Measurements from ENCODE around the gene TMPO. TPM values are rescaled to one million over a fixed set of nuclear protein-coding genes. Genes with fewer than 3 reads are reported as not detected.
A peak's percentile ranks its signal among the peaks of the same experiment; 100 is the strongest.

TMPO gene
- total and polyA plus RNA-seq, 10 of the 15 experiments (the other 5 are each of a cell fraction or from before 2014, with no cell fraction given): 79.8 to 246 (median 179) TPM

GRCh38 chr12:98530068-98530467 is 14.7 kb downstream of the TMPO start (continued):
- TF ChIP-seq MTA2 (IDR thresholded peaks at IDR 0.05; ENCODE audit: low read depth): no peak
- no peak for TF ChIP-seq SKIL (IDR thresholded peaks at IDR 0.05; ENCODE audit: low read depth, poor library complexity, severe bottlenecking)
- TF ChIP-seq CHD4 (IDR thresholded peaks at IDR 0.05): no peak
- no peak for TF ChIP-seq ASH2L (IDR thresholded peaks at IDR 0.05; ENCODE audit: borderline replicate concordance, low read depth)
- TF ChIP-seq PAX8 (IDR thresholded peaks at IDR 0.05): no peak
- no peak for TF ChIP-seq SIX5 (IDR thresholded peaks at IDR 0.05; ENCODE audit: low read depth, low read length, severe bottlenecking)

GRCh38 chr12:98532687-98533304 is 17.4 kb downstream of the TMPO start:
- ATAC-seq (peak; percentile 76), FAIRE-seq (no peak), DNase-seq (ENCODE audit: low read depth, low spot score) (no peak)
- H2AFZ ChIP-seq (ENCODE audit: control insufficient read depth, low read depth, low read length): no peak overlapping the region
- H3K4me1 ChIP-seq (ENCODE audit: control insufficient read depth, insufficient read depth, low read length): no peaks in the 10 kb centered on the region
- no peaks in the 10 kb centered on the region for H3K27me3 ChIP-seq (replicated peaks in 1 of 2; ENCODE audit: control insufficient read depth in 2 of 2, insufficient read depth in 2 of 2, low read length in 1 of 2)
- H4K20me1 ChIP-seq (ENCODE audit: control insufficient read depth, insufficient read depth): no peaks in the 10 kb centered on the region; the same call in 1 of the 2 replicates
- POLR2A ChIA-PET: interaction anchor here (1.0 to 1.3 kb wide), 3 partner anchors 11 to 61 kb away, joined by 3 read pairs; partner anchors contain the start of gene SLC25A3
- WGBS (ENCODE audit: insufficient coverage, insufficient replicate concordance, low lambda C conversion rate, missing lambda C conversion rate): 55% methylated on average over 4 of the region's 4 CpGs
- H3K4me3 ChIP-seq: no peak overlapping the region
- RAD21 ChIA-PET (ENCODE audit: unreplicated experiment): interaction anchor here (0.8 to 1.5 kb wide), 3 partner anchors 11 to 110 kb away, joined by 3 to 4 read pairs (median 4); no protein-coding TSS in a partner anchor
- BruUV-seq (replicated peaks): no TSS peak
- no peak overlapping the region for H3K4me2 ChIP-seq (ENCODE audit: control insufficient read depth, insufficient read depth)
- H3K9me3 ChIP-seq (replicated peaks; ENCODE audit: control insufficient read depth, insufficient read depth, low read length): no peaks in the 10 kb centered on the region
- no peak overlapping the region for H3K27ac ChIP-seq (ENCODE audit: control insufficient read depth, insufficient read depth)
- peaks cover 15 to 39% of the 10 kb centered on the region in 2 experiments for H3K36me3 ChIP-seq (ENCODE audit: control insufficient read depth in 2 of 2, insufficient read depth in 2 of 2, low read length in 1 of 2)
- SMC1A ChIA-PET (ENCODE audit: uncharacterized antibody, unreplicated experiment): interaction anchor here (0.5 to 1.3 kb wide), 9 partner anchors 8 to 1996 kb away, joined by 3 to 4 read pairs (median 3); no protein-coding TSS in a partner anchor
- CTCF ChIA-PET: interaction anchor here (0.6 to 6.9 kb wide), 17 partner anchors 11 to 209 kb away, joined by 3 to 76 read pairs (median 4); no protein-coding TSS in a partner anchor
- in situ Hi-C loops (cut with MboI) (no loop called here), intact Hi-C loops (cut with micrococcal nuclease; ENCODE audit: unreplicated experiment) (loop anchor here (1.0 kb wide), 1 partner anchor 41 kb away; no protein-coding TSS in a partner anchor)
- peaks cover 30% of the 10 kb centered on the region for H3K79me2 ChIP-seq (ENCODE audit: control insufficient read depth, insufficient read depth, low read length)
- no peak overlapping the region for H3K9ac ChIP-seq (ENCODE audit: control insufficient read depth, insufficient read depth, low read length)
- TF ChIP-seq MEF2A (IDR thresholded peaks at IDR 0.05; ENCODE audit: insufficient read depth, low read depth, low read length): no peak
- peak; percentile 25; the same call in 1 of the 2 replicates for TF ChIP-seq RAD21 (IDR thresholded peaks at IDR 0.05; ENCODE audit: insufficient read depth, low read depth, low read length)
- TF ChIP-seq SIX5 (IDR thresholded peaks at IDR 0.05; ENCODE audit: low read depth, low read length, severe bottlenecking): no peak
- TF ChIP-seq SMC3 (IDR thresholded peaks at IDR 0.05; ENCODE audit: borderline replicate concordance, low read length): peak; percentile 23; the same call in 1 of the 2 replicates
- TF ChIP-seq ATF2 (IDR thresholded peaks at IDR 0.05; ENCODE audit: low read length): no peak
- TF ChIP-seq CHD1 (IDR thresholded peaks at IDR 0.05; ENCODE audit: low read depth, low read length): no peak
- TF ChIP-seq CREB1 (IDR thresholded peaks at IDR 0.05; ENCODE audit: low read depth): no peak
- TF ChIP-seq BCL11A (IDR thresholded peaks at IDR 0.05; ENCODE audit: low read depth, low read length): no peak
- no peak for TF ChIP-seq FOXM1 (IDR thresholded peaks at IDR 0.05; ENCODE audit: low read depth, low read length)
- no peak for TF ChIP-seq BCL3 (IDR thresholded peaks at IDR 0.05; ENCODE audit: borderline replicate concordance, insufficient read depth, low read depth, low read length, poor library complexity, severe bottlenecking)
- TF ChIP-seq PBX3 (IDR thresholded peaks at IDR 0.05; ENCODE audit: insufficient replicate concordance, low read depth, low read length): no peak

All from GM12878 (cell line).